AG10803 (cell line): ENCODE results near the gene EPB41L4B.

Experiments
- DNase-seq: peaks from one replicate; pipeline ENCODE4 v3.0.0; 2010; ENCODE audit warnings: low read depth
- H3K4me3 ChIP-seq: 2 replicates; pipeline ENCODE4 v1.5.1; 2011; ENCODE audit warnings: mild to moderate bottlenecking, low read length, control low read depth
- TF ChIP-seq, protein P1 (sequence below): conservative IDR thresholded peaks from 2 replicates; pipeline ENCODE4 v1.5.1; 2011; ENCODE audit warnings: mild to moderate bottlenecking, low read length, control low read depth, inconsistent platforms

Gene EPB41L4B

DNA sequence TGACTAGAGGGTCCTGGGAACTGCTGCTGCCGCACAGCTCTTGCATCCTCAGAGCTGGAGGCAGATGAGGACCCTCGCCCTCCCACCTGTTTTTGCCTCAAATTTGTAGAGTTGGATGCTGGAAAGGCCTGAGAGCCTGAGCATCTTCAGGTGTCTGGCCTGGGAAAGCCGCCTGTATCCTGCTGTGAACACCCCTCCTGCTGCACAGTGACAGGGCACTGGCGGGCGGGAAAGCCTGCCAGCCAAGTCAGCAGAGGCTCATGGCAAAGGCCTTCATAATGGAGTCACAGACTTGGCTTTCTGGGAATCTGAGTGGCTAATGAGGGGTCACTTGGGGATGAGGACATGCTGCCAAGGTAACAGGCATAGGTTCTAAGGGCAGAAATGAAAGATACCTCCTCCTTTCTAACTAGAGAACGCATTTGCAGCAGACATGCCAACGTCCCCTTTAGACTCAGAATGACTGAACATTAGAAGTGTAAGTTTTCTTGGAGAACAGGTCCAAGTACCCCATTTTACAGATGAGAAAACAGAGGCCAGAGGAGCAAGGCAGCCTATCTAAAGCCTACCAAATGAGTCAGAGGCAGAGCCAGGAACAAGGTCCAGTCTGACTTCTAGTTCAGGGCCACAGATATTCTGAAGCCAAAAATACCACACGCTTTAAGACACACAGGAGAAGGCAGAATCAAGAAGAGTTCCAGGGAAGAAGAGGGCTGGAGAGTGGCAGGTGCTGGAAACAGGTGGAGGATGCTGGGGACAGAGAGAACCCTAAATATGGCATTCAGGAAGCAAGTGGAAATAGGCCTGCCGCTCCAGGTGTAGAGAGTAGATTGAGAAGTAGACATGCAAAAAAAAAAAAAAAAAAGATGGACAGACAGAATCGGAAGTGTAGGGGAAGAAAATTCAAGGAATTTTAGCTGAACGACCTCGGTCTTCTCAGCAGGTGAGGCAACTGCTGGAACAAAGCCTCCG is 44.1 kb downstream of the EPB41L4B start:
- TF ChIP-seq, protein P1, sequence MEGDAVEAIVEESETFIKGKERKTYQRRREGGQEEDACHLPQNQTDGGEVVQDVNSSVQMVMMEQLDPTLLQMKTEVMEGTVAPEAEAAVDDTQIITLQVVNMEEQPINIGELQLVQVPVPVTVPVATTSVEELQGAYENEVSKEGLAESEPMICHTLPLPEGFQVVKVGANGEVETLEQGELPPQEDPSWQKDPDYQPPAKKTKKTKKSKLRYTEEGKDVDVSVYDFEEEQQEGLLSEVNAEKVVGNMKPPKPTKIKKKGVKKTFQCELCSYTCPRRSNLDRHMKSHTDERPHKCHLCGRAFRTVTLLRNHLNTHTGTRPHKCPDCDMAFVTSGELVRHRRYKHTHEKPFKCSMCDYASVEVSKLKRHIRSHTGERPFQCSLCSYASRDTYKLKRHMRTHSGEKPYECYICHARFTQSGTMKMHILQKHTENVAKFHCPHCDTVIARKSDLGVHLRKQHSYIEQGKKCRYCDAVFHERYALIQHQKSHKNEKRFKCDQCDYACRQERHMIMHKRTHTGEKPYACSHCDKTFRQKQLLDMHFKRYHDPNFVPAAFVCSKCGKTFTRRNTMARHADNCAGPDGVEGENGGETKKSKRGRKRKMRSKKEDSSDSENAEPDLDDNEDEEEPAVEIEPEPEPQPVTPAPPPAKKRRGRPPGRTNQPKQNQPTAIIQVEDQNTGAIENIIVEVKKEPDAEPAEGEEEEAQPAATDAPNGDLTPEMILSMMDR, result no peak
- H3K4me3 ChIP-seq, result no peak overlapping the region
- DNase-seq, result no peak

DNA sequence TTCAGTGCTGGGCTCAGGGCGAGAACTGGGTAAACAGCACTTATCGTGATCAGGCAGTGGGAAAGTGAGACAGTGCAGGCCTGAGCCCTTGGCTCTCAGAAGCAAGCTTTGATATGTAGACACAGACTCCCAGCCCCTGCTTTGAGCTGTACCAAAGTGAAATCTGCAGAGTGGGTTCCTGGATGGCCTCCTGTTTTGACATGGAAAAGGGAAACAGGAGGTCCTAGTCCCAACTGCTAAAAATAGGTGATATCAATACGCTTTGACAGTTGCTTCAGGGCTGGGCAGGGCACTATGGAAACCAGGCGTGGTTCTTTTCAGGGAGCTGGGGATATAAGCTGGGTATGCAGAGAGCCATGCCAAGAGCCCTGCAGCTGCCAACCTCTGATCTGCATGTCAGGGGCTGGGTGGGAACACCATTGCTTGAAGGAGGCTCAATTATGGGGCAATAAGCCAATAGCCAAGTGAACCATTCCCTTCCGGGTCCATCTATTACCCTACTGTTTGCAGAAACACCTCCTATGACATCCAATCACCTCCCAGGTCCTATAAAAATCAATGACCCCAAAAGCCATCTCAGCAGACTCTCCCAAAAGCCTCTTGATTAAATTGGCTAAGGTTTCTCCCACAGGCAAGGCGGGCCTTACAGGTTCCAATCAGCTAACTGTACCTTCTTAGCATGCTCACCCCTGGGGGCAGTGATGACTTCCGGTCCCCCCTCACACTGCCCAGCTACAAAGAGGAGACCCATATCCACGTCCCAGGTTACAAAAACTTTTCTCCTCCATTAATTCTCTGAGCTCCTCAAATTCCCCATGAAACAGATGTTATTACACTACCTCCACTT is 45.8 kb downstream of the EPB41L4B start:
- H3K4me3 ChIP-seq, result no peak overlapping the region
- DNase-seq, result no peak
- TF ChIP-seq, protein P1, result no peak

DNA sequence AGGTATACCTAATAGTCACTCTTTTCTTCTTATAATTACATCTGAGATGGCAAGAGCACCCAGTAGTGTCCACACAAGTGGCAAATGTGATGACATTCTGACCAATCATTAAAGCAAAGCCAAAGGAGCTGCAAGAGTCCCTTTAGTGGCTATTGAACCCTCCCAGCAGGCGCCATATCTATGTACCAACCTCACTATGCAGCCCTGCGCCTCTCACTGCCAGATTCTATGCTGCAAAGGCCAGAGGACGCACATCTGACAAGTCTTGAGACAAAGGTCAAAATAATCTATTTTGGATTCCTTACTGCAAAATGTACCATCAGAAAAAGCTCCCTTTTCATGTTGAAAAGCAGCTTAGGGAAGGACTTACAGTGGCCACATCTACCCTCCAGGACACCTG is 47.0 kb downstream of the EPB41L4B start:
- DNase-seq, result no peak
- TF ChIP-seq, protein P1, result no peak
- no peak overlapping the region for H3K4me3 ChIP-seq

DNA sequence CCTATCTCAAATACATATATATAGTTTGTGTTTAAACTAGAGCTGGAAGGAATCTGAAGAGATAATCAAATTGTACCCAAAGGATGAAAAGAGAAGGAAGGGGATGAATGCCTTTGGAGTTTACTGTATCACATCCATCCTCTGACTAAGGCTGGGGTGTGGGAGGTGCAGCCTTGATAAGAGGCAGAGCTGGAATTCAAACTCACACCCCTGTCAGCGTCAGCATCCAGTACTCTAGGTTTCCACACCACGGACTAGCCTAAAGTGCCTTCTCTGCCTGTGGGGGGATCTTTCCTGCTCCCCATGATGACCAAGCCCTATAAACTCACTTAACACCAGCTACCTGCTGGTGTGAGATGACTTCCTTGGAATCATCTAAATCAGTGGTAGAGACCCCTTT is 48.1 kb downstream of the EPB41L4B start:
- no peak for DNase-seq
- H3K4me3 ChIP-seq, result no peak overlapping the region
- TF ChIP-seq, protein P1, result no peak

DNA sequence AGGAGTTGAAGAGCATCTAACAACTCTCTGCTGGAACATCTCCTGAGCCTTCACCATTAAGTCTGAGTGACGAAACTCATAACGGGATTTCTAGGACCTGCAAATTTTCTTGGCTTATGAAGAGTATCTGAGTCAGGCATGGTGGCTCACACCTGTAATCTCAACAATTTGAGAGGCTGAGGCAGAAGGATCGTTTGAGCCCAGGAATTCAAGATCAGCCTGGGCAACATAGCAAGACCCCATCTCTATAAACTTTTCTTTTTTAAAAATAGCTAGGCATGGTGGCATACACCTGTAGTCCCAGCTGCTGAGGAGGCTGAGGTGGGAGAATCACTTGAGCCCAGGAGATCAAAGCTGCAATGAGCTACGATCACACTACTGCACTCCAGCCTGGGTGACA is 48.8 kb downstream of the EPB41L4B start:
- TF ChIP-seq, protein P1, result no peak
- DNase-seq, result no peak
- H3K4me3 ChIP-seq, result no peak overlapping the region

- no peak overlapping the region for H3K4me3 ChIP-seq
- no peak for DNase-seq
- TF ChIP-seq, protein P1, result no peak
Observed at GRCh38 chr9:109270971-109271925, 49.6 kb downstream of the EPB41L4B start.
